HepG2 (cell line): ENCODE measurements around the gene OR1F1. TPM values are rescaled to one million over a fixed set of nuclear protein-coding genes. Genes with fewer than 3 reads are reported as not detected.

Experiments used
- ADNP ChIP-seq: sonication (generic); formaldehyde crosslinking; IDR thresholded peaks from 2 replicates; pipeline ENCODE4 v1.4.0; 2020; ENCODE audit warnings: missing genetic modification reagents
- ARNT2 ChIP-seq: sonication (generic); formaldehyde crosslinking; IDR thresholded peaks from 2 replicates; pipeline ENCODE4 v1.8.0; 2022; ENCODE audit warnings: mild to moderate bottlenecking, low read depth, missing genetic modification reagents, moderate library complexity
- KLF12 ChIP-seq: sonication (generic); formaldehyde crosslinking; IDR thresholded peaks from 2 replicates; pipeline ENCODE4 v1.4.0; 2020; ENCODE audit warnings: missing genetic modification reagents, borderline replicate concordance
- PRPF4 ChIP-seq: fragments of 200-400 bp; formaldehyde crosslinking; IDR thresholded peaks from 2 replicates; pipeline ENCODE4 v1.6.1; 2016; ENCODE audit warnings: low read length, low read depth; ENCODE audit not compliant: poor library complexity, severe bottlenecking
- SKI ChIP-seq: fragments of 450-650 bp; IDR thresholded peaks from one replicate; pipeline ENCODE4 v1.6.1; 2018; ENCODE audit warnings: mild to moderate bottlenecking; ENCODE audit not compliant: partially characterized antibody
- SMAD3 ChIP-seq: sonication (generic); formaldehyde crosslinking; IDR thresholded peaks from 2 replicates; pipeline ENCODE4 v1.4.0; 2020; ENCODE audit warnings: missing genetic modification reagents
- SMARCC2 ChIP-seq: fragments of 450-650 bp; IDR thresholded peaks from 2 replicates; pipeline ENCODE4 v1.6.1; 2017; ENCODE audit warnings: antibody characterized with exemption, mild to moderate bottlenecking
- SP4 ChIP-seq: sonication (generic); formaldehyde crosslinking; IDR thresholded peaks from 2 replicates; pipeline ENCODE4 v1.8.1; 2023; ENCODE audit warnings: mild to moderate bottlenecking, missing genetic modification reagents
- TBP ChIP-seq: sonication (generic); formaldehyde crosslinking; IDR thresholded peaks from 2 replicates; pipeline ENCODE4 v1.5.0; 2020; ENCODE audit warnings: missing genetic modification reagents
- TERF1 ChIP-seq: sonication (generic); formaldehyde crosslinking; IDR thresholded peaks from 2 replicates; pipeline ENCODE4 v1.8.0; 2022; ENCODE audit warnings: mild to moderate bottlenecking, missing genetic modification reagents, moderate library complexity
- ZFP90 ChIP-seq: sonication (generic); formaldehyde crosslinking; IDR thresholded peaks from 2 replicates; pipeline ENCODE4 v1.8.0; 2022; ENCODE audit warnings: missing genetic modification reagents, mild to moderate bottlenecking, inconsistent platforms, borderline replicate concordance
- ZMAT3 ChIP-seq: sonication (generic); formaldehyde crosslinking; conservative IDR thresholded peaks from 2 replicates; pipeline ENCODE4 v1.7.0; 2021; ENCODE audit warnings: missing genetic modification reagents
- ZNF18 ChIP-seq: sonication (generic); formaldehyde crosslinking; IDR thresholded peaks from 2 replicates; pipeline ENCODE4 v1.8.0; 2022; ENCODE audit warnings: mild to moderate bottlenecking, missing genetic modification reagents; ENCODE audit not compliant: insufficient replicate concordance
- ZNF709 ChIP-seq: sonication (generic); formaldehyde crosslinking; IDR thresholded peaks from 2 replicates; pipeline ENCODE4 v1.5.0; 2020; ENCODE audit warnings: mild to moderate bottlenecking, missing genetic modification reagents
- ZNF747 ChIP-seq: sonication (generic); formaldehyde crosslinking; IDR thresholded peaks from 2 replicates; pipeline ENCODE4 v1.8.1; 2023; ENCODE audit warnings: missing genetic modification reagents, mild to moderate bottlenecking, borderline replicate concordance
- polyA plus RNA-seq, 8 experiments: library from polyadenylated mRNA; depleted of rRNA in 3 of 8; stranded (reverse) in 7 of 8; unstranded in 1 of 8; fragments of >200 nt; fragmentation: Illumina TruSeq in 4 of 8; extraction: Trizol in 4 of 8; gene quantifications; 2 replicates each; pipeline versions ENCODE4 v1.2.1 to v1.2.3, GENCODE V29; 2011 to 2016; ENCODE audit warnings: low read depth in 4 of 8, missing spikeins in 1 of 8, mixed read lengths in 1 of 8; ENCODE audit not compliant: insufficient read depth in 1 of 8
- total RNA-seq, 5 experiments: library from RNA; depleted of rRNA; stranded (reverse); fragments of >200 nt; fragmentation: Illumina TruSeq; extraction: Trizol; gene quantifications; 2 replicates each; pipeline ENCODE4 v1.2.3, GENCODE V29; 2016; ENCODE audit warnings: low read depth in 1 of 5
- TF ChIP-seq, protein P1 (sequence below): sonication (generic); formaldehyde crosslinking; IDR thresholded peaks from 2 replicates; pipeline ENCODE4 v1.5.1; 2020; ENCODE audit warnings: mild to moderate bottlenecking, missing genetic modification reagents
- TF ChIP-seq, protein P2 (sequence below): sonication (generic); formaldehyde crosslinking; IDR thresholded peaks from 2 replicates; pipeline ENCODE4 v1.5.1; 2020; ENCODE audit warnings: missing genetic modification reagents, mild to moderate bottlenecking, borderline replicate concordance

The OR1F1 gene
- total and polyA plus RNA-seq, 2 of the 13 experiments (the other 11 are each of a cell fraction or from before 2014, with no cell fraction given), result 0.90 TPM; not detected in 1

DNA sequence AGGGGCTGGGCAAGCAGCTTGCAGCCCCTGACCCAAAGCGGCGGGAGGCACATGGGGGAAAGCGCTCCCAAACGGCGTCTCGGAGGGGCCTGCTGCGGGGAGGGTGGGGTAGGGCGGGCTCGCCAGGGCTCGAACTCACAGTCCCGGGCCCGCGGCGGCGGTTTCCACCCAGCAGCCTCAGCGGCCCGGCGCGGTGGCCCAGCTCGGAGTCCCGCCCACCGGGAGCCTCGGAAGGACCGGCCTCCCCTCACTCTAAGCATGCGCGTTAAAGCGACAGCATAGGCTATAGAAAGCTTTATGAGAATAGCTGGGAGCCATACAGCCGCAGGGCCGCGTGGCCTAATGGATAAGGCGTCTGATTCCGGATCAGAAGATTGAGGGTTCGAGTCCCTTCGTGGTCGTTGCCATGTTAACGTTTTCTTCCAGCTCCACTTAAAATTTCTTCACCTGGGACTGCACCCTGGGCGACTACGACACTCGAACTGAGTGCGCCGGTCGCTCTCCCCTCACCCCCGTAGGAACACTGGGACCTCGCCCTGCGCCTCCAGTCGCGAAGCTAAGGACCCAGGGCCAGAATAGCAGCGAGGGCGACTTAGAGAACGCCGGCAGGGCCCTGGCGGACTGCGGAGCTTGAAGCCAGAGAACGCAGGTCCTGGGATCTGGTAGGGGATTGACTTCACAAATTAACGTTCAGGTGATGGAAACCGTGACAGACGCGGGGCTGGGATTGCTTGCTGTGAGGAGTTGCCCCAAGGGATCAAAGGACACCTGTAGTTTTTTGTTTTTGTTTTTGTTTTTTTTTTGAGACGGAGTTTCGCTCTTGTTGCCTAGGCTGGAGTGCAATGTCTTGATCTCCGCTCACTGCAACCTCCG, 37.4 kb upstream of the OR1F1 start (continued):
- TF ChIP-seq, protein P1, sequence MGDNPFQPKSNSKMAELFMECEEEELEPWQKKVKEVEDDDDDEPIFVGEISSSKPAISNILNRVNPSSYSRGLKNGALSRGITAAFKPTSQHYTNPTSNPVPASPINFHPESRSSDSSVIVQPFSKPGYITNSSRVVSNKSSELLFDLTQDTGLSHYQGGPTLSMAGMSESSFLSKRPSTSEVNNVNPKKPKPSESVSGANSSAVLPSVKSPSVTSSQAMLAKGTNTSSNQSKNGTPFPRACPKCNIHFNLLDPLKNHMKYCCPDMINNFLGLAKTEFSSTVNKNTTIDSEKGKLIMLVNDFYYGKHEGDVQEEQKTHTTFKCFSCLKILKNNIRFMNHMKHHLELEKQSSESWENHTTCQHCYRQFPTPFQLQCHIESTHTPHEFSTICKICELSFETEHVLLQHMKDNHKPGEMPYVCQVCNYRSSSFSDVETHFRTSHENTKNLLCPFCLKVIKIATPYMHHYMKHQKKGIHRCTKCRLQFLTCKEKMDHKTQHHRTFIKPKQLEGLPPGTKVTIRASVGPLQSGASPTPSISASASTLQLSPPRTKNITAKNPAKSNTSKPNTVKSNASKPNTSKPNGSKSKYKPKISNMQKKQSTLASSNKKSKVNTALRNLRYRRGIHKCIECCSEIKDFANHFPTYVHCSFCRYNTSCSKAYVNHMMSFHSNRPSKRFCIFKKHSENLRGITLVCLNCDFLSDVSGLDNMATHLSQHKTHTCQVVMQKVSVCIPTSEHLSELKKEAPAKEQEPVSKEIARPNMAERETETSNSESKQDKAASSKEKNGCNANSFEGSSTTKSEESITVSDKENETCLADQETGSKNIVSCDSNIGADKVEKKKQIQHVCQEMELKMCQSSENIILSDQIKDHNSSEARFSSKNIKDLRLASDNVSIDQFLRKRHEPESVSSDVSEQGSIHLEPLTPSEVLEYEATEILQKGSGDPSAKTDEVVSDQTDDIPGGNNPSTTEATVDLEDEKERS (CRISPR knock-in tag), result no peak
- TF ChIP-seq SKI, result peak; percentile 43
- peak; percentile 85; the same call in 1 of the 2 replicates for TF ChIP-seq ZNF747 (CRISPR knock-in tag)
- TF ChIP-seq ARNT2, result no peak
- peak; percentile 14; the same call in 1 of the 2 replicates for TF ChIP-seq ZNF709 (CRISPR knock-in tag)
- TF ChIP-seq PRPF4, result no peak
- peak; percentile 64; the same call in 1 of the 2 replicates for TF ChIP-seq SP4 (CRISPR knock-in tag)
- TF ChIP-seq SMARCC2, result no peak
- TF ChIP-seq, protein P2, sequence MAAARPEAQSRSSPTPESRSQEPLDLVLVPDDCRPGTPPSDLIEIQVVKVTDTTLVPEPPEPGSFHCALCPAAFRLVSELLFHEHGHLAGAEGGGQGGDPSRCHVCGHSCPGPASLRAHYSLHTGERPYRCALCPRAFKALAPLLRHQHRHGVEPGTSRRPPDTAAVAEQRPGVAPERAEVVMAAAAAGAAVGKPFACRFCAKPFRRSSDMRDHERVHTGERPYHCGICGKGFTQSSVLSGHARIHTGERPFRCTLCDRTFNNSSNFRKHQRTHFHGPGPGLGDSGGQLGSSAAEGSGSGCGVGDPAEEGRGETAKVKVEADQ (CRISPR knock-in tag), result peak; percentile 41; the same call in 1 of the 2 replicates
- peak; percentile 84; the same call in 1 of the 2 replicates for TF ChIP-seq ZMAT3 (CRISPR knock-in tag)
- peak; percentile 78; the same call in 1 of the 2 replicates for TF ChIP-seq SMAD3 (CRISPR knock-in tag)
- TF ChIP-seq TERF1, result no peak
- TF ChIP-seq ZFP90 (CRISPR knock-in tag), result peak; percentile 84; the same call in 1 of the 2 replicates
- TF ChIP-seq ADNP (CRISPR knock-in tag), result 0 out of 2 replicates have a peak, but pooled peaks have one; percentile 22
- peak; percentile 86 for TF ChIP-seq KLF12 (CRISPR knock-in tag)
- TF ChIP-seq ZNF18 (CRISPR knock-in tag), result peak; percentile 21
- TF ChIP-seq TBP, result peak; percentile 90; the same call in 1 of the 2 replicates
